ENCODE measurements around the gene FBXL2. TPM values are rescaled to one million over a fixed set of nuclear protein-coding genes. Genes with fewer than 3 reads are reported as not detected.

Gene FBXL2
- total and polyA plus RNA-seq, 11 donors, result 0.91 to 5.8 (median 1.8) TPM

DNA sequence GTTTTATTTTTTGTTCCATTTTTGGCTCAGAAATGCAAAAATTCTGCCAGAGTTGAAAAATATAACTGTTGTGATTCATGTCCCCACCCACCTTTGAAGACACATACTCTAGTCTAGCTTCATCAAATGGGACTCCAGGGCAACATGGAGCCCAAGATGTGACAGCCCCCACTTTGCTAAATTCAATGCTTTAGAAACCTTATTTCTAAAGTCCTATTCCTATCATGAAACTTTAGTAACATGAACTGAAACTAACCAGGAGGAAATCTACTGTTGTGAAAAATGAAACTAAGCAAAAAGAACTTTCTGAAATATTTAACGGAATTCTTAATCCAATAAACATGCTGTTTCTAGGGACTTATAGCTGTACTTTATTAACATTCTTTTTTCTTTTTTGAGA is 142.7 kb downstream of the FBXL2 start:
- peaks cover 0 to 18% (median 4%) of the 10 kb centered on the region in 12 donors for H3K4me1 ChIP-seq
- H3K27me3 ChIP-seq, result no peaks in the 10 kb centered on the region
- ATAC-seq (no peak), DNase-seq (no peak)
- H3K36me3 ChIP-seq, result peaks cover 0 to 91% (median 65%) of the 10 kb centered on the region in 9 donors
- TF ChIP-seq, protein P1, sequence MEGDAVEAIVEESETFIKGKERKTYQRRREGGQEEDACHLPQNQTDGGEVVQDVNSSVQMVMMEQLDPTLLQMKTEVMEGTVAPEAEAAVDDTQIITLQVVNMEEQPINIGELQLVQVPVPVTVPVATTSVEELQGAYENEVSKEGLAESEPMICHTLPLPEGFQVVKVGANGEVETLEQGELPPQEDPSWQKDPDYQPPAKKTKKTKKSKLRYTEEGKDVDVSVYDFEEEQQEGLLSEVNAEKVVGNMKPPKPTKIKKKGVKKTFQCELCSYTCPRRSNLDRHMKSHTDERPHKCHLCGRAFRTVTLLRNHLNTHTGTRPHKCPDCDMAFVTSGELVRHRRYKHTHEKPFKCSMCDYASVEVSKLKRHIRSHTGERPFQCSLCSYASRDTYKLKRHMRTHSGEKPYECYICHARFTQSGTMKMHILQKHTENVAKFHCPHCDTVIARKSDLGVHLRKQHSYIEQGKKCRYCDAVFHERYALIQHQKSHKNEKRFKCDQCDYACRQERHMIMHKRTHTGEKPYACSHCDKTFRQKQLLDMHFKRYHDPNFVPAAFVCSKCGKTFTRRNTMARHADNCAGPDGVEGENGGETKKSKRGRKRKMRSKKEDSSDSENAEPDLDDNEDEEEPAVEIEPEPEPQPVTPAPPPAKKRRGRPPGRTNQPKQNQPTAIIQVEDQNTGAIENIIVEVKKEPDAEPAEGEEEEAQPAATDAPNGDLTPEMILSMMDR (IDR thresholded peaks at IDR 0.05), result no peak
- no peak for TF ChIP-seq POLR2A (IDR thresholded peaks at IDR 0.05)
- intact Hi-C loops (cut with DNase I), result no loop called here
- peak overlapping the region in 1 of 12 donors; percentile 82 for H3K27ac ChIP-seq
- WGBS, 4 donors, result 93 to 94% (median 93%) methylated on average over 1 of the region's 1 CpG
- H3K4me3 ChIP-seq, result no peak overlapping the region
- no peaks in the 10 kb centered on the region for H3K9me3 ChIP-seq

DNA sequence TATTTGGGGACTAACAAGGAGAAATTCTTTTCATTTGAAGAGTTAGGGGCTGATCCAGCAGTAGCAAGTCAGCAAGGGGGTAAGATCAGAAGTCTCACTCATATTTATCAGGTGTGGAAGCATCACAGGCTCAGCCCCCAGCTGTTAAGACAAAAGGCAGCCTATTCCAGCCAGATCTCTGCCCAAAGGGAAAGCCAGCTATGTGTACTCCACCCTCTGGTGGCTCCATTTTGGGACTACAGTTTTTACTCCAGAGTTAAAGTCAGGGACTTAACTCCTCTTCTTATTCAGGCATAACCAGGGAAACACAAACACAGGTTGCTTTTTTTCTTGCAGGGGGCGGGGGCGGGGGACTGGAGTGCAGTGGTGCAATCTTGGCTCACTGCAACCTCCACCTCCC is 143.7 kb downstream of the FBXL2 start:
- peaks cover 0 to 27% (median 9%) of the 10 kb centered on the region in 12 donors for H3K4me1 ChIP-seq
- no peaks in the 10 kb centered on the region for H3K27me3 ChIP-seq
- 96 to 100% (median 98%) methylated on average over 2 of the region's 2 CpGs for WGBS, 4 donors
- H3K4me3 ChIP-seq, result no peak overlapping the region
- DNase-seq (no peak), ATAC-seq (no peak)
- H3K36me3 ChIP-seq, result peaks cover 0 to 90% (median 57%) of the 10 kb centered on the region in 9 donors
- H3K27ac ChIP-seq, result peak overlapping the region in 1 of 12 donors; percentile 82
- TF ChIP-seq, protein P1 (IDR thresholded peaks at IDR 0.05), result no peak
- no peak for TF ChIP-seq POLR2A (IDR thresholded peaks at IDR 0.05)
- intact Hi-C loops (cut with DNase I), result no loop called here
- no peaks in the 10 kb centered on the region for H3K9me3 ChIP-seq

DNA sequence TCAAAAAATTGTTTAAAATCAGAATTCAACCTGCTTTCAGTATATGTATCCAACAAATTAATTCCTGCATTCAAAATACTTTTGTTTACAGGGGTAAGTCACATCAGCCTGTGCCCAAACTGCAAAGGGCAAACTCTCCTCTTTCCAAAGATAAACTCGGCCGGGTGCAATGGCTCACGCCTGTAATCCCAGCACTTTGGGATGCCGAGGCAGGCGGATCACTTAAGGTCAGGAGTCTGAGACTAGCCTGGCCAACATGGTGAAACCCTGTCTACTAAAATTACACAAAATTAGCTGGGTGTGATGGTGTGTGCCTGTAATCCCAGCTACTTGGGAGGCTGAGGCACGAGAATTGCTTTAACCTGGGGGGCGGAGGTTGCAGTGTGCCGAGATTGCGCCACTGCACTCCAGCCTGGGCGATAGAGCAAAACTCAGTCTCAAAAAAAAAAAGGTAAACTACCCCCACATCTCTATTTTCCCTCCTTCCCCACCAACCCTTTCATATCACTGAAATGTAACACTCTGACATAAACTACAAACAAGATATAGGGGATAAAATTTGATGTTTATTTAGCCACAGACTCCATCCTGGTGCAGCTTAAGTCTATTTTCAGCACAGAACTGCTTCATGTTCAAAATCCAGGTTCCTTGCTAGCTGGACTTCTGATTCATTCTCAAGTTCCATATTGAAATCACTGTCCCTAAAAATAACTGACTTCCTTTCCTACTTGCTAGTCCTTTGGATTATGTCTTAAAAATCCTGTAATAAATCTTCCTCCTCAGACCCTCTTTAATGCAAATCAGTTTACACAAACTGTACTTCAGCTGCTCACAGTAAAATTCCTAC is 147.6 kb downstream of the FBXL2 start:
- DNase-seq (peak in 3 of 5 donors; percentile 26 to 45 (median 31)), ATAC-seq (peak; percentile 69 to 81 (median 76))
- intact Hi-C loops (cut with DNase I), result no loop called here
- Histone ChIP-seq H3K4me3 (no peak overlapping the region), H3K9me3 (no peaks in the 10 kb centered on the region), H3K27me3 (no peaks in the 10 kb centered on the region), H3K4me1 (peaks cover 0 to 47% (median 29%) of the 10 kb centered on the region in 12 donors), H3K27ac (peak overlapping the region in 6 of 12 donors; percentile 13 to 43 (median 26)), H3K36me3 (peaks cover 0 to 55% (median 37%) of the 10 kb centered on the region in 9 donors)
- WGBS, 4 donors, result 67 to 75% (median 69%) methylated on average over 10 of the region's 10 CpGs
- TF ChIP-seq POLR2A (IDR thresholded peaks at IDR 0.05), result no peak
- TF ChIP-seq, protein P1 (IDR thresholded peaks at IDR 0.05), result no peak

DNA sequence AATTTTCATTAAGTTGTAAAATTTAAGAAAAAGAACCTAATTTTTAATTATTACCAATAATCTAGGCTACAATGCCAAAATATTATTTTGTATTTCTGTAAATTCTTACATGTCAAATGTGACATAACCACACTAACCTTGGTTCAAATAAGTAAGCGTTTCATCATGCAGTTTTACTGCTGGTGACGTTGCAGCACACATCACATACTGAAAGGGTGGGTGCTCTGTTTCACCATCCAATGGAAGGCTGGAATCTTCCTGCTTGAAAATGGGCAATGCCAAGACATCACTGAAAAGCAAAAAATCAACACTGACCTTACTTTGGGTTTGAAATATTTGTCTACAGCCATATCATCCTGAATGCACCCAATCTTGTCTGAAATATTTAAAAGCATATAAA is 148.2 kb downstream of the FBXL2 start:
- Histone ChIP-seq H3K4me3 (no peak overlapping the region), H3K36me3 (peaks cover 0 to 49% (median 33%) of the 10 kb centered on the region in 9 donors), H3K9me3 (no peaks in the 10 kb centered on the region), H3K27me3 (no peaks in the 10 kb centered on the region), H3K4me1 (peaks cover 0 to 53% (median 32%) of the 10 kb centered on the region in 12 donors), H3K27ac (no peak overlapping the region)
- 72 to 81% (median 75%) methylated on average over 2 of the region's 2 CpGs for WGBS, 4 donors
- DNase-seq, result no peak
- intact Hi-C loops (cut with DNase I), result no loop called here
- no peak for ATAC-seq
- no peak for TF ChIP-seq POLR2A (IDR thresholded peaks at IDR 0.05)
- TF ChIP-seq, protein P1 (IDR thresholded peaks at IDR 0.05), result no peak
